Stomach (tissue), 9 donors: ENCODE data around the gene KRT1. TPM values are rescaled to one million over a fixed set of nuclear protein-coding genes. Genes with fewer than 3 reads are reported as not detected.

ENCODE experiments used
- DNase-seq, 2 donors: peaks; one replicate each; pipeline versions ENCODE4 v3.0.0 to v3.0.0-alpha.2; 2013 to 2019
- H3K27ac ChIP-seq, 5 donors: fragments of 200-600 bp in 4 of 5; sonication (generic) in 4 of 5; one replicate each; pipeline ENCODE4 v1.5.1; 2013 to 2019; ENCODE audit warnings: mild to moderate bottlenecking in 1 of 5, moderate library complexity in 1 of 5
- H3K27me3 ChIP-seq, 3 donors: fragments of 200-600 bp; sonication (generic); one replicate each; pipeline ENCODE4 v1.5.1; 2017 to 2019; ENCODE audit warnings: mixed run types in 1 of 3
- H3K36me3 ChIP-seq, 4 donors: fragments of 200-600 bp; sonication (generic); 1 replicate in 3 of 4; 2 replicates in 1 of 4; pipeline ENCODE4 v1.5.1; 2016 to 2019
- H3K4me1 ChIP-seq, 4 donors: fragments of 200-600 bp; sonication (generic); one replicate each; pipeline ENCODE4 v1.5.1; 2016 to 2019
- H3K4me3 ChIP-seq, 4 donors: fragments of 200-600 bp; sonication (generic) in 3 of 4; one replicate each; pipeline ENCODE4 v1.5.1; 2016 to 2019; ENCODE audit warnings: mild to moderate bottlenecking in 1 of 4
- H3K9me3 ChIP-seq, 4 donors: fragments of 200-600 bp; sonication (generic); one replicate each; pipeline ENCODE4 v1.5.1; 2016 to 2019
- EP300 ChIP-seq: sonication (generic); formaldehyde crosslinking; IDR thresholded peaks from one replicate; pipeline ENCODE4 v1.6.1; 2017; ENCODE audit warnings: antibody characterized with exemption
- POLR2A ChIP-seq, 4 donors: fragments of 450-650 bp; IDR thresholded peaks; one replicate each; pipeline ENCODE4 v1.6.1; 2016; ENCODE audit warnings: antibody characterized with exemption in 4 of 4, control low read depth in 2 of 4, mild to moderate bottlenecking in 1 of 4, moderate library complexity in 1 of 4
- POLR2AphosphoS5 ChIP-seq, 3 donors: sonication (generic); formaldehyde crosslinking; IDR thresholded peaks; one replicate each; pipeline ENCODE4 v1.6.1; 2016; ENCODE audit warnings: antibody characterized with exemption in 3 of 3
- WGBS, 5 donors: extraction: QIAGEN DNeasy Blood & Tissue Kit in 3 of 5; methylation state at CpG; one replicate each; pipeline versions ENCODE4 v1.1.5 to v1.1.7; 2013 to 2018; 5-methylcytosine and 5-hydroxymethylcytosine counted together
- intact Hi-C: fragments of 100-400 bp; cut with DNase I; formaldehyde crosslinking; loops from one replicate; pipeline ENCODE4 v1.15.1; 2023; ENCODE audit warnings: low total_unique reads
- polyA plus RNA-seq, 3 donors: library from polyadenylated mRNA; stranded (reverse); fragments of 200-250 nt; gene quantifications; one replicate each; pipeline ENCODE4 v1.2.3, GENCODE V29; 2013
- total RNA-seq, 5 donors: library from RNA; depleted of rRNA; stranded (reverse); fragments of >200 nt; gene quantifications; one replicate each; pipeline versions ENCODE4 v1.1.0 to v1.2.3, GENCODE V29; 2014 to 2016
- TF ChIP-seq, protein P1 (sequence below), 7 experiments: fragments of 450-650 bp in 4 of 7; fragments of 200-600 bp in 3 of 7; sonication (generic) in 3 of 7; IDR thresholded peaks; one replicate each; pipeline ENCODE4 v1.5.1; 2016 to 2019; ENCODE audit warnings: antibody characterized with exemption in 7 of 7, control low read depth in 2 of 7, mild to moderate bottlenecking in 1 of 7
- donor health status: healthy with polysubstance abuse.
- donor health status: Bipolar disorder and iron deficiency.
- donor health status: healthy.

KRT1 gene
- total and polyA plus RNA-seq, 8 donors: 0.37 to 27.8 (median 7.6) TPM; not detected in 5

DNA sequence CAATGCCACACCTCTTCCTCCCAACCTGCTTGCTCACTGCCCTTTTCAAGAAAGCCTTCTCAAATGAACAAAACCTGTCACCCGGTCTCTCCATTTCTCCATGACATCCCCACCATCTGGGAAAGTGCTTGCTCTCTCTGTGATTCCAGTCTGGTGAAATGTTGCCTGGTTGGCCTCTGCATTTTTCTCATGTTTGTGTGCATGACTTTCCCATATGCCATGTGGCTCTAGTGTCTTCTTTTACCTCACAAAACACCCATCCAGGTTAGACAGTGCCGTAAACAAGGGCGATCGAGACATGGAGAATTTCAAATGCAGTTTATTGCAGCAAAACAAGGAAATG is 5.8 kb downstream of the KRT1 start:
- intact Hi-C loops: no loop called here
- TF ChIP-seq POLR2A (IDR thresholded peaks at IDR 0.05): no peak
- TF ChIP-seq, protein P1, sequence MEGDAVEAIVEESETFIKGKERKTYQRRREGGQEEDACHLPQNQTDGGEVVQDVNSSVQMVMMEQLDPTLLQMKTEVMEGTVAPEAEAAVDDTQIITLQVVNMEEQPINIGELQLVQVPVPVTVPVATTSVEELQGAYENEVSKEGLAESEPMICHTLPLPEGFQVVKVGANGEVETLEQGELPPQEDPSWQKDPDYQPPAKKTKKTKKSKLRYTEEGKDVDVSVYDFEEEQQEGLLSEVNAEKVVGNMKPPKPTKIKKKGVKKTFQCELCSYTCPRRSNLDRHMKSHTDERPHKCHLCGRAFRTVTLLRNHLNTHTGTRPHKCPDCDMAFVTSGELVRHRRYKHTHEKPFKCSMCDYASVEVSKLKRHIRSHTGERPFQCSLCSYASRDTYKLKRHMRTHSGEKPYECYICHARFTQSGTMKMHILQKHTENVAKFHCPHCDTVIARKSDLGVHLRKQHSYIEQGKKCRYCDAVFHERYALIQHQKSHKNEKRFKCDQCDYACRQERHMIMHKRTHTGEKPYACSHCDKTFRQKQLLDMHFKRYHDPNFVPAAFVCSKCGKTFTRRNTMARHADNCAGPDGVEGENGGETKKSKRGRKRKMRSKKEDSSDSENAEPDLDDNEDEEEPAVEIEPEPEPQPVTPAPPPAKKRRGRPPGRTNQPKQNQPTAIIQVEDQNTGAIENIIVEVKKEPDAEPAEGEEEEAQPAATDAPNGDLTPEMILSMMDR (IDR thresholded peaks at IDR 0.05): no peak
- TF ChIP-seq POLR2AphosphoS5 (IDR thresholded peaks at IDR 0.05): no peak
- TF ChIP-seq EP300: no peak
- no peak for DNase-seq
- no peaks in the 10 kb centered on the region for H3K9me3 ChIP-seq
- no peaks in the 10 kb centered on the region for H3K36me3 ChIP-seq
- peaks cover 0 to 18% (median 0%) of the 10 kb centered on the region in 3 donors for H3K27me3 ChIP-seq
- H3K4me1 ChIP-seq: no peaks in the 10 kb centered on the region
- no peak overlapping the region for H3K27ac ChIP-seq
- 92 to 94% (median 93%) methylated on average over 4 of the region's 4 CpGs for WGBS, 5 donors
- no peak overlapping the region for H3K4me3 ChIP-seq

- H3K4me1 ChIP-seq: no peaks in the 10 kb centered on the region
- 61 to 70% (median 68%) methylated on average over 3 of the region's 3 CpGs for WGBS, 5 donors
- no peaks in the 10 kb centered on the region for H3K36me3 ChIP-seq
- H3K9me3 ChIP-seq: no peaks in the 10 kb centered on the region
- DNase-seq: no peak
- no peak overlapping the region for H3K4me3 ChIP-seq
- no peak for TF ChIP-seq POLR2AphosphoS5 (IDR thresholded peaks at IDR 0.05)
- TF ChIP-seq EP300: no peak
- TF ChIP-seq POLR2A (IDR thresholded peaks at IDR 0.05): no peak
- TF ChIP-seq, protein P1 (IDR thresholded peaks at IDR 0.05): no peak
- H3K27me3 ChIP-seq: peaks cover 0 to 18% (median 0%) of the 10 kb centered on the region in 3 donors
- no peak overlapping the region for H3K27ac ChIP-seq
- intact Hi-C loops: no loop called here
Measured at GRCh38 chr12:52673713-52674432, 6.3 kb downstream of the KRT1 start.

DNA sequence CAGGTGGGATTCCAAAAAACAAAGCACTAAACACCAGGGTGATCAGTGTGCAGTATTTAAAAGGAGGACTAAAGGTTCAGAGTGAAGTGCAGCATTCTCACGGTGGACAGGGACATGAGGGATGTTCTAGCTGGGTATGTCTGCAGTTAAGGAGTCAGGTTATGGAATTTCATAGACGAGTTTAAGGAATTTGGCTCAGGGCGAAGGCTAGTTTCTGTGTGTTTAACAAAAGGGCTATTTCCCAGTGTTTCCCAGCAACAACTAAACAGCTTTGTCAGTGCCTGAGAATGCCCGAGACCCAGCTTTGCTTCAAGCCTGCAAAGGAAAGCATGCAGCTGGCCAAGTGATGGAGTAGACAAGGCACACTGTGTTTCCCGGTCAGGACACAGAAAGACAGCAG is 7.0 kb downstream of the KRT1 start:
- intact Hi-C loops: no loop called here
- peak in 1 of 2 donors; percentile 11 for DNase-seq
- H3K9me3 ChIP-seq: no peaks in the 10 kb centered on the region
- no peaks in the 10 kb centered on the region for H3K36me3 ChIP-seq
- H3K27me3 ChIP-seq: peaks cover 0 to 18% (median 0%) of the 10 kb centered on the region in 3 donors
- no peak overlapping the region for H3K4me3 ChIP-seq
- WGBS, 5 donors: 34 to 47% (median 45%) methylated on average over 5 of the region's 5 CpGs
- no peak for TF ChIP-seq POLR2A (IDR thresholded peaks at IDR 0.05)
- TF ChIP-seq, protein P1 (IDR thresholded peaks at IDR 0.05): no peak
- no peak for TF ChIP-seq POLR2AphosphoS5 (IDR thresholded peaks at IDR 0.05)
- no peak for TF ChIP-seq EP300
- H3K27ac ChIP-seq: no peak overlapping the region
- H3K4me1 ChIP-seq: no peaks in the 10 kb centered on the region

- H3K27ac ChIP-seq: no peak overlapping the region
- H3K4me1 ChIP-seq: no peaks in the 10 kb centered on the region
- H3K27me3 ChIP-seq: peaks cover 0 to 20% (median 5%) of the 10 kb centered on the region in 3 donors
- H3K36me3 ChIP-seq: no peaks in the 10 kb centered on the region
- H3K9me3 ChIP-seq: no peaks in the 10 kb centered on the region
- no peak overlapping the region for H3K4me3 ChIP-seq
- 31 to 57% (median 54%) methylated on average over 2 of the region's 2 CpGs for WGBS, 5 donors
- no peak for TF ChIP-seq POLR2A (IDR thresholded peaks at IDR 0.05)
- no peak for TF ChIP-seq EP300
- TF ChIP-seq, protein P1 (IDR thresholded peaks at IDR 0.05): no peak
- TF ChIP-seq POLR2AphosphoS5 (IDR thresholded peaks at IDR 0.05): no peak
- intact Hi-C loops: no loop called here
- DNase-seq: no peak
Measured at GRCh38 chr12:52672321-52672933, 7.8 kb downstream of the KRT1 start.
